NCI-H748 (cell line): Measurements from ENCODE around the gene CUX1.
A peak's percentile ranks its signal among the peaks of the same experiment; 100 is the strongest.
"Not testable (repeated sequence)": the region's sequence is repeated elsewhere in the genome, so short reads cannot be mapped to it uniquely, and the experiment has no call there.

Experiments used
- DNase-seq: peaks from one replicate; lab custom pipeline; 2025; ENCODE audit not compliant: unreplicated experiment; lab: John Stamatoyannopoulos, UW

CUX1 gene

DNA sequence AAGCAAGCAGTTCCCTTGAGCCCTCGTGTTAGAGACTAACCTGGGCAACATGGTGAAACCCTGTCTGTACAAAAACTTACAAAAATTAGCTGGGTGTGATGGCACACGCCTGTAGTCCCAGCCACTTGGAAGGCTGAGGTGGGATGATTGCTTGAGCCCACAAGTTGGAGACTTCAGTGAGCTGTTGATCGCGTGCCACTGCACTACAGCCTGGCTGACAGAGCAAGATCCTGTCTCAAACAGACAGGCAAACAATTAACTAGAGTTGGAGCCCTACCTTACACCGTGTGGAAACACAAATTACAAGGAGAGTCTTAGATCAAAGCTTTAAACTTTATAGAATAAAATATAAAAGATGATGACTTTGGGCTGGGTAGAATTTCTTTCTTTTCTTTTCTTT, 219.5 kb downstream of the CUX1 start:
- no peak for DNase-seq

DNA sequence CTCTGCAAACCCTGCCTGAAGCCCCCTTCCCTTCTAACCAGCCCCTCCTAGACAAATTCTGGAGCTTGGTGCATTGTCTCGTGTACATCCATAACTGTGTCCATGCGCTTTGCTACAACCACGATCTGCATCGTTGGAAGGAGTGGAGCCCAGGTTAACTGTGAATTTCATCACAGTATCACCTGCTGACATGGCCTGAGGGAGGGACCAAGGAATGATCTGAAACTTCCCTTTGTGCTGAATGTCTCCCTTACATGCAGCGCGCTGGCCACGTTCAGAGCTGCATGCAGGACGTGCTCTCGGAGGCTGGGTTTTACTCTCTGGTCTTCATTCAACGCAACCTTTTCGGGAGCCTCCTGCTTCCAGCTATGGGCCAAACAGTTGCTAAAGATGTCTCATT, 222.3 kb downstream of the CUX1 start:
- no peak for DNase-seq

DNA sequence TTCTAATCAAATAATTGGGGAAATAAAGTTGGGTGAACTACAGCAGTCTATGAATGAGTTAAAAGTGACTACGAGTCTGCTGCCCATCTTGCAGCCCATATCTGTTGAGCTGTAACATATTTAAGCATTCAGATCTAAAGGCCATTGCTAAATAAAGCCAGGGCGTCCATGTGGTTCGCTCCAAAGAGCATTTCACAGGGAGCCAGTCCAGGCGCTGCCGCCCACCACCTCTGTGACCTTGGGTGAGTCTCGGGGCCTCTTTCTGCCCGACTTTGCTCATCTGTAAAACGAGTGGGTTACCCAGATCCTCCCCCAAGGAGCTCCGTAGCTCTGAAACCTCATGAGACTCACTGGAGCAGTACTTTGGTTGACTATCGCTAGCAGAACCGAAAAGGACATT, 223.1 kb downstream of the CUX1 start:
- DNase-seq, result no peak

- DNase-seq, result no peak
Observed at GRCh38 chr7:102042016-102042656, 224.7 kb downstream of the CUX1 start.

DNA sequence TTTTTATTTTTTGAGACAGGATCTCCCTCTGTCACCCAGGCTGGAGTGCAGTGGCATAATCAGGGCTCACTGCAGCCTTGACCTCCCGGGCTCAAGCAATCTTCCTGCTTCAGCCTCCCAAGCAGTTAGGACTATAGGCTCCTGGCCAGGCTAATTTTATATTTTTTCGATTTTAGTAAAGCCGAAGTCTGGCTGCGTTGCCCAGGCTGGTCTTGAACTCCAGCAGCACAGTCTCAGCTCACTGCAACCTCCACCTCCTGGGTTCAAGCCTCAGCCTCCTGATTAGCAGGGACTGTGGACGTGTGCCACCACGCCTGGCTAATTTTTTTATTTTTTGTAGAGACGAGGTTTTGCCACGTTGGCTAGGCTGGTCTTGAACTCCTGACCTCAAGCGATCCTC, 225.4 kb downstream of the CUX1 start:
- not testable (repeated sequence) for DNase-seq

GRCh38 chr7:102044641-102044983, 227.2 kb downstream of the CUX1 start:
- DNase-seq, result no peak

DNA sequence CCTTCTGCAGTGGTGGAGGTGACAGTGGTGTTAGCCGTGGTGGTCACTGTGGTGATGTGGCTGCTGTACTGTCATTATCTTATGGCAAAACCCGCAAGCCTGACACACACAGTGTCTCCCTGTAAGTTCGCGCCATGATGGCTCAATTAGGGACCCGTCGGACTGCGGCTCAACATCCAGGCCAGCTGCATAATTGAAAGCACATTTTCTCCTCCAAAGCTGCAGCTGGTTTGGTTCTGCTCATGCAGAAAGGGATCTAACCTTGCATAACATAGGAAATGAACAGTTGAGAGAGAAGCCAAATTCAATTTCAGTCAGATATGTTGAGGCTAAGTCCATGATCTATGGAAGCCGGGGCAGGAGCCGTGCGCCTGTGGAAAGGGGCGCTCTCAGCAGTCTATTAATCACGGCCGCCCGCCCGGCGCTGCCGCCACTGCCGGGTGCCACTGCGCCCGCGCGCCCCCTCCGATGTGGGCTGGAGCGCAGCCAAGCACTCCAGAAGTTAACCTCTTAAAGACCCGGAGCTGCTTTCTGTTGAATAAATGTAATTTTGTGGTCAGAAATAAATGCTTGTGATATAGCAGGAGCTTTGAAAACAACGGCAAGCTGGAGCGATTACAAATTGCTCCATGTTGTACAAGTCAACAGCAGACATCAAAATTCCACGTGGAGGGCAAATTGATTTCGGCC, 227.7 kb downstream of the CUX1 start:
- peak; percentile 70 for DNase-seq

DNA sequence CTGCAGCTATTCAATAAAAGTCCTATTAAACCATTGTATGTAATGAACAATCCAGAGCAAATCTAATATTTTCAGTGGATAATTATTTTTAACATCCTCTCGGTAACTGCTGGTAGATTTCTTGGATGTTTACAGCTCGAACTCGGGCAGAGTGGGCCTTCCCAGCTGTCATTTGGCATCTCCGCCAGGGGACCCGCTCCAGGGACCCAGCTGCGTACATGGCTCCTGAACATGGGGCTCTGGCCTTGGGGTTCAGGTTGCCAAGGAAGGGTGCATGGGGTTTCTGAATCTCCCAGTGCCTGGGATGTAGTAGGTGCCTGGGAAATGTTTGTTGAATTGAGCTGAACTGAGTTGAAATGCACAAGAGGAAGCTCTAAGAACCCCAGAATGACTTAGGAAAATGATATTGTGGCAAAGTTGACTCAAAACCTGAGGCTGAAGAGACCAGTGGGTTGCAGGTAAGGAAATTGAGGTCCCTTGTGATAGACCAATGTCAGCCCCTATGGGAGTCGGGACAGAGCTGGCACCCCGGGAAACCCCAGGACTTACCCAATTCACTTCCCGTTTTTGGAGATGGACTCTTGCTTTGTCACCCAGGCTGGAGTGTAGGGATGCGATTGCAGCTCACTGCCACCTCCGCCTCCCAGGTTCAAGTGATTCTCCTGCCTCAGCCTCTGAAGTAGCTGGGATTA, 228.4 kb downstream of the CUX1 start:
- DNase-seq, result no peak

GRCh38 chr7:102046373-102047117, 229.1 kb downstream of the CUX1 start:
- DNase-seq, result no peak

DNA sequence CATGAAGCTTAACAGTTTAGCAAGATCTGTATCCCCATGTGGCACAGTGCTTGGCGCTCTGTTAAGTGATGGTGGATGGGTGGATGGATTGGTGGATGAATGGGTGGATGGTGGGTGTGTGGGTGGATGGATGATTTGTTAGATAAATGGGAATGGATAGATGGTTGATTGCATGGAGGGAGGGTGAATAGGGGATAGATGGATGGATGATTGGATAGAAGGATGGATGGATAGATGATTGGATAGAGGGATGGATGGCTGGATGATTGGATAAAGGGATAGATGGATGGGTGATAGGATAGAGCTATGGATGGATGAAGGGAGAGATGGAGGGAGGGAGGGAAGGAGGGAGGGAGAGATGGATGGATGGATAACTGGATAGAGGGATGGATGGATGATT, 229.7 kb downstream of the CUX1 start:
- DNase-seq, result no peak

GRCh38 chr7:102049765-102050164, 232.3 kb downstream of the CUX1 start:
- no peak for DNase-seq

GRCh38 chr7:102050864-102051460, 233.5 kb downstream of the CUX1 start:
- DNase-seq, result no peak

DNA sequence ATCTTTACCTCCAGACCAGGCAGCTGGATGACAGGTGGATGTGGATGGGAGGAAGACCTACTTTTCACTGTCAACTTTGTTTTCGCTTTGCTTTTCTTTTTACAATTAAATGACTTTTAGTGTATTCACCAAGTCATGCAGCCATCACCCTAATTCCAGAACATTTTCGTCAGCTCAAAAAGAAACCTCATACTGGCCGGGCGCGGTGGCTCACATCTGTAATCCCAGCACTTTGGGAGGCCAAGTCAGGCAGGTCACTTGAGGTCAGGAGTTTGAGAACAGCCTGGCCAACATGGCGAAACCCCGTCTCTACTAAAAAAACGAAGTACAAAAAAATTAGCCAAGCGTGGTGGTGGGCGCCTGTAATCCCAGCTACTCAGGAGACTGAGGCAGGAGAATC, 234.3 kb downstream of the CUX1 start:
- DNase-seq, result not testable (repeated sequence)

DNA sequence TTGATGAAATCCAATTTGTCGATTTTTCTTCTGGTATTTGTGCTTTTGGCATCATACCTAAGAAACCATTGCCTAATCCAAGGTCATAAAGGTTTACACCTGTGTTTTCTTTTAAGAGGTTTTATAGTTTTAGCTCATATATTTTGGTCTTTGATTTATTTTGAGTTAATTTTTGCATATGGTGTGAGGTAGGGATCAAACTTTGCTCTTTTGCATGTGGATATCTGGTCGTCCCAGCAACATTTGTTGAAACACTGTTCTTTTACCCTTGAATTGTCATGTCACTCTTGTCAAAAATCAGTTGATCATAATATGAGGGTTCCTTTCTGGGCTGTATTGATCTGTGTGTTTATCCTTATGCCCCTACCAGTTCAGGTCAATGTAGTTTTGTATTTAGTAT, 236.7 kb downstream of the CUX1 start:
- DNase-seq, result no peak

DNA sequence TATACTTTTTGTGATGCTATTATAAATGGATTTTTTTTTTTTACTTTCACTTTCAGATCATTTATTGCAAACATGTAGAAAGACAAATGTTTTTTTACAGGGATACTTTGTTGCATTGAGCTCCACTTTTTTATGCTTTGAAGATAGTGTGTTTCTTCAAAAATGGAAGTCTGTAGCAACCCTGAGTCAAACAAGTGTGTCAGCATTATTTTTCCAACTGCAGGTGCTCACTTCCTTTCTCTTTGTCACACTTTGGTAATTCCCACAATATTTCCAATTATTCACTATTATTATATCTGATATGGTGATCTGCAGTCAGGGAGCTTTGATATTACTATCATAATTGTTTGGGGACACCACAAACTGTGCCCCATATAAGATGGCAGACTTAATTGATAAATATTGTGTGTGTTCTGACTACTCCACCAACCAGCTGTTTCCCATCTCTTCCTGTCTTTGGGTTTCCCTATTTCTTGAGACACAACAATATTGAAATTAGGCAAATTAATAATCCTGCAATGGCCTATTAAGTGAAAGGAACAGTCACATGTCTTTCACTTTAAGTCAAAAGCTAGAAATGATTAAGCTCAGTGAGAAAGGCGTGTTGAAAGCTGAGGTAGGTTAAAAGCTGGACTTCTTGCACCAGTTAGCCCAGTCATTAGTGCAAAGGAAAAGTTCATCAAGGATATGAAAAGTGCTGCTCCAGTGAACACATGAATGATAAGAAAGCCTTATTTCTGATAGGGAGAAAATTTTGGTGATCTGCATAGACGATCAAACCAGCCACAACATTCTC, 238.0 kb downstream of the CUX1 start:
- no peak for DNase-seq

DNA sequence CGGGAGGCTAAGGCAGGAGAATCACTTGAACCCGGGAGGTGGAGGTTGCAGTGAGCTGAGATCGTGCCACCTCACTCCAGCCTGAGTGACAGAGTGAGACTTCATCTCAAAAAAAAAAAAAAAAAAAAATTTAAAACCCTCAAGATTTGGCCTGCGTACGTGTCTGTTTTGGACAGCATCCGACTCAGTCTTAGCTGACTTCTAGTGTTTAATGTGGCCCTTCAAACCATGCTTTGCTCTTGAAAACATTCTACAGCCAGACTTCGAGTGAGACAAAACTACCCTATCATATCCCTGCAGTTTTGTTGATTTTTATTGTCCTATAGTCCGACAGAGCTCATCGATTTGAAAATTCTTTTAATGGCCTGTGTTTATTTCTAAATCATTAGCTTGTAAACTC, 242.1 kb downstream of the CUX1 start:
- no peak for DNase-seq

GRCh38 chr7:102061354-102061945, 244.0 kb downstream of the CUX1 start:
- DNase-seq, result no peak

DNA sequence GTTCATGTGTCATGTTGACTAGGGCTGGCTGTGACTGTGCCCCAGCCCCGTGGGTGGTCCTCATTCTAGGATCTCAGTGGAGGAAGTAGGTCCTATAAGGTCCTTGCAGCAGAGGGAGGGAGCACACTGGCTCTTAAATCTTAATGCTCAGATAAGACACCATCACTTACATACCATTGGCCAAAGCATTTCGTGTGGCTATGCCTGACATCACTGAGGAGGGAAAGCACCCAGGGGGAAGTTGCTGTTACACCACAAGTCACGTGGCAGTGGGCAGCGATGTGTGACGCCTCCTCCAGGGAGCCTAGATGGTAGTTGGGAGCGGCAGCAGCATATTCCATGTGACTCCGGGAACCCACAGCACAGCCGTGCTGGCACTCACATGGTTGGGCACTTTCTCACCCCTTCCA, 244.6 kb downstream of the CUX1 start:
- no peak for DNase-seq

DNA sequence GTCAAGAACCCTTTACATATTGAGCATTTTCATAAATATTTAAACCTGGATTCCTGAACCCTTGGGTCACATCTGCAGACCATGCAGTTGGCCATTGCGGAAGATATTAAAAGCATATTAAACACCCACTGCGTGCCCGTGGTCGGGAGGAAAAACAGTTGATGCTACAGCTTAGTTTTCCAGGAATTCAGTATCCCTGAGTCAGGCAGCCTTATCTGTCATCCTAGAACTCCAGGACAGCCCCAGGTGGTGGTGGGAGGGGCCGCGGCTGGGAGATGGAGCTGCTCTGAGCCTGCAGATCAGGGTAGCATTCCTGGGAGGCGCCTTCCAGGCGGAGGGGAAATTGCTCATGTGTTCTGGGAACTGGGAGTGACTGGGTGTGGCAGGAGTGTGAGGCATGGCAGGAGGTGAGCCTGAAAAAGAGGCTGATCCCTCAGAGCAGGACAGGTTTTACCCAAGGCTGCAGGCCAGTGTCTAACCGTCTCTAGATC, 246.3 kb downstream of the CUX1 start:
- peak; percentile 26 for DNase-seq
